SK-N-MC (cell line): ENCODE measurements around the gene COQ5.

Source experiments
- DNase-seq: peaks from one replicate; pipeline ENCODE4 v3.0.0-alpha.2; 2011; ENCODE audit warnings: low read depth, low spot score
- H3K27ac ChIP-seq: fragments of 200-600 bp; sonication (generic); 2 replicates; pipeline ENCODE4 v1.5.1; 2016; ENCODE audit warnings: mixed run types
- H3K36me3 ChIP-seq: fragments of 200-600 bp; sonication (generic); 2 replicates; pipeline ENCODE4 v1.6.1; 2017; ENCODE audit warnings: antibody characterized with exemption, low read length, mixed read lengths; ENCODE audit not compliant: insufficient read depth
- H3K4me3 ChIP-seq: fragments of 200-600 bp; sonication (generic); 2 replicates; pipeline ENCODE4 v1.5.1; 2016
- H3K9ac ChIP-seq: fragments of 200-600 bp; sonication (generic); 2 replicates; pipeline ENCODE4 v1.8.0; 2017; ENCODE audit warnings: mixed run types, mixed read lengths; ENCODE audit not compliant: insufficient read length
- H3K9me3 ChIP-seq: fragments of 200-600 bp; sonication (generic); 2 replicates; pipeline ENCODE4 v1.6.1; 2017; ENCODE audit warnings: low read depth, mild to moderate bottlenecking, antibody characterized with exemption, low read length, moderate library complexity, mixed read lengths
- EZH2 ChIP-seq: fragments of 200-600 bp; sonication (generic); IDR thresholded peaks from one replicate; pipeline ENCODE4 v1.6.1; 2017; ENCODE audit warnings: antibody characterized with exemption
- FOXP2 ChIP-seq: optimal IDR thresholded peaks from 2 replicates; pipeline ENCODE3; 2011; ENCODE audit warnings: mild to moderate bottlenecking, moderate library complexity; ENCODE audit not compliant: insufficient read depth; ENCODE audit errors: extremely low read length, control extremely low read depth
- POLR2AphosphoS5 ChIP-seq: IDR thresholded peaks from 2 replicates; pipeline ENCODE4 v1.6.1; 2012; ENCODE audit warnings: mild to moderate bottlenecking, low read depth, low read length, borderline replicate concordance

COQ5 gene

GRCh38 chr12:120457133-120457532, 71.8 kb downstream of the COQ5 start:
- TF ChIP-seq POLR2AphosphoS5, result no peak
- no peak for TF ChIP-seq FOXP2
- no peaks in the 10 kb centered on the region for H3K9me3 ChIP-seq
- no peak overlapping the region for H3K27ac ChIP-seq
- H3K36me3 ChIP-seq, result peaks cover 88% of the 10 kb centered on the region
- H3K4me3 ChIP-seq, result no peak overlapping the region
- no peak overlapping the region for H3K9ac ChIP-seq
- DNase-seq, result no peak

- TF ChIP-seq FOXP2, result no peak
- TF ChIP-seq POLR2AphosphoS5, result no peak
- no peak for TF ChIP-seq EZH2
- H3K27ac ChIP-seq, result no peak overlapping the region
- H3K36me3 ChIP-seq, result peaks cover 78% of the 10 kb centered on the region
- DNase-seq, result no peak
- H3K9ac ChIP-seq, result no peak overlapping the region
- no peak overlapping the region for H3K4me3 ChIP-seq
- no peaks in the 10 kb centered on the region for H3K9me3 ChIP-seq
These were observed 73.7 kb downstream of the COQ5 start for GRCh38 chr12:120455302-120455701.

- DNase-seq, result no peak
- no peaks in the 10 kb centered on the region for H3K9me3 ChIP-seq
- peaks cover 77% of the 10 kb centered on the region for H3K36me3 ChIP-seq
- H3K4me3 ChIP-seq, result no peak overlapping the region
- TF ChIP-seq FOXP2, result no peak
- no peak for TF ChIP-seq EZH2
- no peak for TF ChIP-seq POLR2AphosphoS5
- no peak overlapping the region for H3K27ac ChIP-seq
- no peak overlapping the region for H3K9ac ChIP-seq
These were observed 75.0 kb downstream of the COQ5 start for GRCh38 chr12:120453977-120454376.
